Immature natural killer cell (primary cell): ENCODE measurements around the gene PTTG1. TPM values are rescaled to one million over a fixed set of nuclear protein-coding genes. Genes with fewer than 3 reads are reported as not detected.

Experiments used
- DNase-seq, 3 donors: peaks; one replicate each; pipeline ENCODE4 v3.0.0; 2022; ENCODE audit warnings: mixed read lengths in 1 of 3
- H3K27ac Mint-ChIP-seq, 6 donors: one replicate each; pipeline ENCODE4 v1.8.0; 2020; ENCODE audit warnings: mixed read lengths in 6 of 6, mild to moderate bottlenecking in 5 of 6, inconsistent platforms in 4 of 6, moderate library complexity in 3 of 6
- H3K27me3 Mint-ChIP-seq, 3 donors: one replicate each; pipeline ENCODE4 v1.8.0; 2020 to 2021; ENCODE audit warnings: low read depth in 3 of 3, mild to moderate bottlenecking in 3 of 3, mixed read lengths in 3 of 3, moderate library complexity in 3 of 3, inconsistent platforms in 1 of 3
- H3K36me3 Mint-ChIP-seq, 3 donors: one replicate each; pipeline ENCODE4 v1.8.0; 2020; ENCODE audit warnings: mixed read lengths in 3 of 3, inconsistent platforms in 2 of 3, mild to moderate bottlenecking in 2 of 3
- H3K4me1 Mint-ChIP-seq, 2 donors: one replicate each; pipeline ENCODE4 v1.8.0; 2020; ENCODE audit warnings: inconsistent platforms in 2 of 2, mild to moderate bottlenecking in 2 of 2, mixed read lengths in 2 of 2, moderate library complexity in 1 of 2
- H3K4me3 Mint-ChIP-seq, 5 donors: one replicate each; pipeline ENCODE4 v1.8.0; 2020; ENCODE audit warnings: mild to moderate bottlenecking in 5 of 5, mixed read lengths in 5 of 5, inconsistent platforms in 3 of 5, moderate library complexity in 3 of 5
- H3K9me3 Mint-ChIP-seq, 6 donors: one replicate each; pipeline ENCODE4 v1.8.0; 2020; ENCODE audit warnings: mild to moderate bottlenecking in 6 of 6, mixed read lengths in 6 of 6, inconsistent platforms in 4 of 6, moderate library complexity in 3 of 6
- polyA plus RNA-seq, 3 donors: library from polyadenylated mRNA; unstranded; fragments of 300-500 nt; fragmentation: Illumina TruSeq; gene quantifications; one replicate each; pipeline ENCODE4 v1.2.3, GENCODE V29; 2021

PTTG1 gene
- polyA plus RNA-seq, 3 donors from 2014 or later, result 3.0 to 15.4 (median 12.1) TPM

DNA sequence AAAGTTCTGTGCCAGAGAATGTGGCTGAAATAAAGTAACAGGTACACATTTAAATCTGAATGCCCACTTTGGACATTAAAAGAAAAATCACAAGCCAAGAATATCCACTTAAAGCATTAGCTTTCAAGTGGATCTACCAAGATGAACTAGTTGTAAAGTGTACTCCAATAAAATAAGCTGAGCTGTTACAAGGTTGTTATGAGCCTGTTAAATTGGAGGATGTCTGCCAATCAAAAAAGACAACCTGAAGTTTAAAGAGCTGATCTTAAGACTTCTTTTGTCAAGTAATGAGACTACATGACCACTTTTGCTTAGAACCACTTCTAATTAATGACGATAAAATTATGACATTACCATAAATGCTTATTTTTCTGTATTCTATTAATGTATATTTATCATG lies 24.2 kb upstream of the PTTG1 start:
- no peaks in the 10 kb centered on the region for H3K9me3 Mint-ChIP-seq
- no peak overlapping the region for H3K27ac Mint-ChIP-seq
- H3K27me3 Mint-ChIP-seq, result peaks cover 0 to 8% (median 7%) of the 10 kb centered on the region in 3 donors
- peaks cover 0 to 4% (median 3%) of the 10 kb centered on the region in 3 donors for H3K36me3 Mint-ChIP-seq
- no peak for DNase-seq
- no peak overlapping the region for H3K4me3 Mint-ChIP-seq
- peaks cover 15 to 23% of the 10 kb centered on the region in 2 donors for H3K4me1 Mint-ChIP-seq

DNA sequence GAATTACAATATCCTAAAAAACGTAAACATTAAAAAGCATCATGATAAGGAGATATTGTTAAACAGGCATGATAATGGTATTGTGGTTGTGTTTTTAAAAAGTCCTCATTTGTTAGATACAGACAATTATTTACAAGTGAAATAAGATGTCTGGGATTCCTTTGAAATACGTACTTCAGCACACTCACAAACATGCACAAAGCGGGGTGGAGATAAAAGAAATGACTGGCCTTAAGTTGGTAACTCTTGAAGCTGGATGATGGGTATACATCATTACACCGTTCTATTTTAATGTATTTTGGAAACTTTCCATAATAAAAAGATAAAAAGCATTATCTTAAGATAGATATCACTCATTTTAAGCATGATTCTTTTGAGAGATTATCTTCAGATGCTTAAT lies 22.8 kb upstream of the PTTG1 start:
- peaks cover 0 to 8% (median 7%) of the 10 kb centered on the region in 3 donors for H3K27me3 Mint-ChIP-seq
- H3K4me3 Mint-ChIP-seq, result peak overlapping the region; percentile 94 to 98 (median 96)
- H3K36me3 Mint-ChIP-seq, result peaks cover 7 to 12% (median 11%) of the 10 kb centered on the region in 3 donors
- H3K4me1 Mint-ChIP-seq, result peaks cover 15 to 23% of the 10 kb centered on the region in 2 donors
- no peaks in the 10 kb centered on the region for H3K9me3 Mint-ChIP-seq
- H3K27ac Mint-ChIP-seq, result peak overlapping the region in 3 of 6 donors; percentile 47 to 88 (median 80)
- no peak for DNase-seq

- Mint-ChIP-seq H3K27me3 (peaks cover 0 to 8% (median 7%) of the 10 kb centered on the region in 3 donors), H3K27ac (peak within 1 kb of the TSS; percentile 68 to 89 (median 86)), H3K9me3 (no peaks in the 10 kb centered on the region)
These were observed 22.0 kb upstream of the PTTG1 start, which contains the start of gene FAM200C for GRCh38 chr5:160399402-160400353. FAM200C (minus strand) TSS chr5:160400054; CDS start chr5:160395490, 4,564 bp downstream.

GRCh38 chr5:160418561-160419457 lies 2.8 kb upstream of the PTTG1 start, which contains the start of gene SLU7:
SLU7 (minus strand) TSS chr5:160419081; CDS start chr5:160415294, 3,787 bp downstream.
- H3K27ac Mint-ChIP-seq, result peak within 1 kb of the TSS; percentile 96 to 99 (median 98)
- H3K36me3 Mint-ChIP-seq, result peaks cover 0 to 19% (median 12%) of the 10 kb centered on the region in 3 donors
- H3K4me1 Mint-ChIP-seq, result peaks cover 58 to 84% of the 10 kb centered on the region in 2 donors
- H3K9me3 Mint-ChIP-seq, result peaks cover 0 to 1% (median 0%) of the 10 kb centered on the region in 6 donors
- peak; percentile 93 to 94 (median 93) for DNase-seq
- peak within 1 kb of the TSS; percentile 96 to 99 (median 99) for H3K4me3 Mint-ChIP-seq
- H3K27me3 Mint-ChIP-seq, result peaks cover 16 to 24% (median 17%) of the 10 kb centered on the region in 3 donors

More at GRCh38 chr5:160399402-160400353, 22.0 kb upstream of the PTTG1 start, which contains the start of gene FAM200C:
- H3K36me3 Mint-ChIP-seq, result peaks cover 15 to 20% (median 18%) of the 10 kb centered on the region in 3 donors
- DNase-seq, result peak; percentile 72 to 76 (median 74)
- peak within 1 kb of the TSS; percentile 94 to 98 (median 96) for H3K4me3 Mint-ChIP-seq
- H3K4me1 Mint-ChIP-seq, result peaks cover 15 to 23% of the 10 kb centered on the region in 2 donors

GRCh38 chr5:160419458-160420330 lies 2.0 kb upstream of the PTTG1 start:
- peak overlapping the region; percentile 96 to 99 (median 99) for H3K4me3 Mint-ChIP-seq
- peaks cover 0 to 1% (median 0%) of the 10 kb centered on the region in 6 donors for H3K9me3 Mint-ChIP-seq
- peaks cover 16 to 24% (median 17%) of the 10 kb centered on the region in 3 donors for H3K27me3 Mint-ChIP-seq
- H3K36me3 Mint-ChIP-seq, result peaks cover 0 to 17% (median 12%) of the 10 kb centered on the region in 3 donors
- peaks cover 61 to 90% of the 10 kb centered on the region in 2 donors for H3K4me1 Mint-ChIP-seq
- DNase-seq, result peak in 1 of 3 donors; percentile 20
- peak overlapping the region; percentile 96 to 99 (median 98) for H3K27ac Mint-ChIP-seq

DNA sequence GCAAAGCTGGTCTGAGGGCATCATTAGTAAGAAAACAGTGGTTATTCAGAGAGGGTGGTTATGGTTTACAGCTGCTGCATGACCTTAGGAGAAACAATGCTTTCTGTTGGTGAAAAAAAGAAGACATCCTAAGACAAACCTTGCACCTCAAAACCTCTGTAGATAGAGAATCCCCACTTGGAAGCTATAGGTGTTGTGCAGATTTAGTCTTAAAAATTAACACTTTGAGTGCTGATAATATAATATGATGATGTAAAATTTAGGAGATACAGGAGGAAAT lies 1.4 kb upstream of the PTTG1 start:
- Mint-ChIP-seq H3K36me3 (peaks cover 0 to 11% (median 8%) of the 10 kb centered on the region in 3 donors), H3K9me3 (peaks cover 0 to 1% (median 0%) of the 10 kb centered on the region in 6 donors), H3K4me3 (peak overlapping the region; percentile 96 to 99 (median 99)), H3K27ac (peak overlapping the region in 5 of 6 donors; percentile 77 to 99 (median 99)), H3K27me3 (peaks cover 16 to 25% (median 17%) of the 10 kb centered on the region in 3 donors), H3K4me1 (peaks cover 67 to 90% of the 10 kb centered on the region in 2 donors)
- no peak for DNase-seq

- peaks cover 49 to 68% of the 10 kb centered on the region in 2 donors for H3K4me1 Mint-ChIP-seq
- H3K36me3 Mint-ChIP-seq, result no peaks in the 10 kb centered on the region
- H3K27ac Mint-ChIP-seq, result peak overlapping the region in 5 of 6 donors; percentile 24 to 90 (median 76)
- H3K9me3 Mint-ChIP-seq, result no peaks in the 10 kb centered on the region
- peak overlapping the region in 4 of 5 donors; percentile 3 to 36 (median 18) for H3K4me3 Mint-ChIP-seq
- peaks cover 16 to 24% (median 19%) of the 10 kb centered on the region in 3 donors for H3K27me3 Mint-ChIP-seq
- DNase-seq, result no peak
These were observed 1.4 kb downstream of the PTTG1 start for GRCh38 chr5:160423099-160423498.

GRCh38 chr5:160427607-160428006 lies 6.0 kb downstream of the PTTG1 start:
- no peak for DNase-seq
- Mint-ChIP-seq H3K9me3 (no peaks in the 10 kb centered on the region), H3K27me3 (peaks cover 0 to 4% (median 1%) of the 10 kb centered on the region in 3 donors), H3K27ac (no peak overlapping the region), H3K36me3 (peaks cover 3 to 4% (median 4%) of the 10 kb centered on the region in 3 donors), H3K4me1 (peaks cover 13 to 23% of the 10 kb centered on the region in 2 donors), H3K4me3 (no peak overlapping the region)

DNA sequence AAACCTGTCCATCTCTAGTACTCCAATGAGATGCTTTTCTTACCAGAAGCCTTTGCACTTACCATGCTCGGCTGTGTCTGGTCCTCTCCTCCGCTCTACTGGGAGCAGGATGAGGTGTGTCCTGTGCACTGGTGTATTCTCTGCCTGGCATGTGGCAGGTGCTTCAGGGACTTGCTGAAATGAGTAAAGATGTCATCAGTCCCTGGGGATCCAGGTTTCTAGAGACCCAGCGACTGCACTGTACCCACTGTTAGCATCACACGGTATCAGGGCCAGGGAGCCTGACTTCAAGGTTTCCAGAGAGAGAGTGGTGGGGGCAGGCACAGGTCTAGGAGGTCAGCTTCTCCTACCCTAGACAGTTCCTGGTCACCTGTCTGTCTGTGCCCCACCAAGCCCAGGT lies 10.5 kb downstream of the PTTG1 start:
- DNase-seq, result no peak
- Mint-ChIP-seq H3K9me3 (peaks cover 0 to 1% (median 0%) of the 10 kb centered on the region in 6 donors), H3K4me1 (no peaks in the 10 kb centered on the region), H3K36me3 (peaks cover 3 to 4% (median 4%) of the 10 kb centered on the region in 3 donors), H3K27ac (no peak overlapping the region), H3K4me3 (no peak overlapping the region), H3K27me3 (peaks cover 0 to 5% (median 3%) of the 10 kb centered on the region in 3 donors)

GRCh38 chr5:160432787-160433186 lies 11.1 kb downstream of the PTTG1 start:
- no peak for DNase-seq
- no peak overlapping the region for H3K4me3 Mint-ChIP-seq
- H3K27me3 Mint-ChIP-seq, result peaks cover 0 to 3% (median 3%) of the 10 kb centered on the region in 3 donors
- H3K4me1 Mint-ChIP-seq, result no peaks in the 10 kb centered on the region
- H3K36me3 Mint-ChIP-seq, result peaks cover 3 to 4% (median 4%) of the 10 kb centered on the region in 3 donors
- H3K9me3 Mint-ChIP-seq, result peaks cover 0 to 1% (median 0%) of the 10 kb centered on the region in 6 donors
- peak overlapping the region in 1 of 6 donors; percentile 26 for H3K27ac Mint-ChIP-seq

DNA sequence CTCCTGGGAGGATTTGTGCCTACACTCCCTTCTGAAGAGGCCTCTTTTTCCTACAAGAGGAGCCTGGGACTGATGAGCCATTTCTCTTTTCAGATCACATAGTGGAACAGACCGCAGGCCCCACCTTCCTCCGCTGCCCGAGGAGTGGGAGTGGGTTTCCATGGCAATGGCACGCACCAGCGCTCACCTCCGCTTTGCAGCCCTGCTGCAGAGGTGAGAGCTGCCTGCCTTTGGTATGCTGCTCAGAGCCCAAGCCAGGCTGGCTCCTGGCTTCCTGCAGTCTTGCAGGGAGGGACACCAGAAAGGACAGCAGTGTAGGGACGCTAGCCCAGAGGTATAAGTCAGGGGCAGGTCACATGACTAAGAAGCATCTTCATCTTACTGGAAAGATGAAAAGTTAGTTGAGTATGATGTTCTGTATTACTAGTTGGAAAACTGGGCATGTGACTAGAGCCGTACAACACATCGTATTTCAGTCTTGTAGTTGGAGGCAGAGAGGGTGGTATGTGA lies 12.4 kb downstream of the PTTG1 start:
- Mint-ChIP-seq H3K27me3 (peaks cover 0 to 3% (median 3%) of the 10 kb centered on the region in 3 donors), H3K4me1 (peaks cover 10 to 11% of the 10 kb centered on the region in 2 donors), H3K27ac (no peak overlapping the region), H3K36me3 (peaks cover 1 to 2% (median 1%) of the 10 kb centered on the region in 3 donors), H3K9me3 (peaks cover 0 to 1% (median 0%) of the 10 kb centered on the region in 6 donors), H3K4me3 (no peak overlapping the region)
- DNase-seq, result no peak

DNA sequence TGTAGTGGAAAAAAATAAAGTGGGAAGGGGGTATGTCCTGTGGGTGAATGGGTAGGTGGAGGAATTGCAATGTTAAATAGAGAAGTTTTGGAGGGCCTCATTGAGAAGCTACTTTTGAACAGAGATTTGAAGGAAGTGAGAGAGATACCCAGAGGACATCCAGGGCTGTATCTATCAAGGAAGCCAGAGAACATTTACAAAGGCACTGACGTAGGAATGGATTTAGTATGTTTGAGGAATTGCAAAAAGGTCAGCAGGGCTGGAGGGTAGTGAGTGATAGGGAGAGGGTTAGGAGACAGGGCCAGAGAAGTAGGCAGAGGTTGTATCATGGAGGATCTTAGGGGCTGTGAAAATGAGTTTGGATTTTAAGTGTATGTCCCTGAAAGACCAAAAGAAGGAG lies 13.9 kb downstream of the PTTG1 start:
- Mint-ChIP-seq H3K4me3 (no peak overlapping the region), H3K27ac (no peak overlapping the region), H3K27me3 (peaks cover 0 to 3% (median 3%) of the 10 kb centered on the region in 3 donors), H3K36me3 (no peaks in the 10 kb centered on the region), H3K4me1 (peaks cover 12 to 15% of the 10 kb centered on the region in 2 donors), H3K9me3 (peaks cover 0 to 1% (median 0%) of the 10 kb centered on the region in 6 donors)
- DNase-seq, result no peak
